Pancreas (tissue), 10 donors: Measurements from ENCODE around the gene TEX35. TPM values are rescaled to one million over a fixed set of nuclear protein-coding genes. Genes with fewer than 3 reads are reported as not detected.

Experiments
- ATAC-seq, 4 donors: fragments of 200-7000 bp; cut with Tn5 transposase; one replicate each; pipeline versions ENCODE4 v1.8.0 to v1.9.1; 2020; ENCODE audit warnings: mild to moderate bottlenecking in 4 of 4, moderate library complexity in 4 of 4
- DNase-seq, 6 donors: peaks; one replicate each; pipeline ENCODE4 v3.0.0-alpha.2; 2020
- FAIRE-seq: peaks from 2 replicates; lab custom pipeline; 2012; peaks lifted over from hg19 to GRCh38; lab: Jason Lieb, UNC
- H3K27ac ChIP-seq, 4 donors: fragments of 200-600 bp; sonication (generic); 1 replicate in 3 of 4; 2 replicates in 1 of 4; pipeline versions ENCODE4 v1.5.0 to v1.8.0; 2020
- H3K27me3 ChIP-seq, 4 donors: fragments of 200-600 bp; one replicate each; pipeline ENCODE4 v1.8.0; 2021
- H3K36me3 ChIP-seq, 3 donors: fragments of 200-600 bp; sonication (generic) in 1 of 3; one replicate each; pipeline versions ENCODE4 v1.5.0 to v1.8.0; 2020 to 2021
- H3K4me1 ChIP-seq, 3 donors: fragments of 200-600 bp; one replicate each; pipeline ENCODE4 v1.8.0; 2021
- H3K4me3 ChIP-seq, 4 donors: fragments of 200-600 bp; sonication (generic) in 2 of 4; one replicate each; pipeline versions ENCODE4 v1.5.0 to v1.8.0; 2020 to 2021
- H3K9me3 ChIP-seq, 4 donors: fragments of 200-600 bp; one replicate each; pipeline ENCODE4 v1.8.0; 2021
- CTCF ChIP-seq, 4 donors: fragments of 200-600 bp; sonication (generic) in 3 of 4; IDR thresholded peaks; one replicate each; pipeline versions ENCODE4 v1.5.0 to v1.8.0; 2021; ENCODE audit warnings: antibody characterized with exemption in 4 of 4
- WGBS, 2 donors: extraction: QIAGEN DNeasy Blood & Tissue Kit; methylation state at CpG; one replicate each; pipeline ENCODE4 v1.1.7; 2013; 5-methylcytosine and 5-hydroxymethylcytosine counted together
- intact Hi-C, 3 donors: fragments of 100-400 bp; cut with DNase I; formaldehyde crosslinking; loops; one replicate each; pipeline versions ENCODE4 v1.11.1 to v1.14.2; 2022
- polyA plus RNA-seq, 2 donors: library from polyadenylated mRNA; stranded (reverse); fragments of 200-250 nt; gene quantifications; one replicate each; pipeline ENCODE4 v1.2.3, GENCODE V29; 2013
- total RNA-seq, 6 donors: library from RNA; stranded (reverse); fragmentation: NEBNext Ultra II Directional in 4 of 6; extraction: Animal tissue kit (Norgen Biotek cat#: 25700) in 4 of 6; gene quantifications; one replicate each; pipeline versions ENCODE4 v1.2.1 to v1.2.4, GENCODE V29; 2021 to 2023
- donor health status: healthy with polysubstance abuse.
- donor health status: DM: no; HTN: no; CAD: no; lungs with moderate emphysema.
- donor health status: DM: no; HTN: no; CAD: no.
- donor health status: control.
- donor health status: control.
- donor health status: Bipolar disorder and iron deficiency.
- donor health status: DM: yes; HTN: yes; CAD: no.
- donor health status: DM: no; HTN: no; CAD: no.
- donor health status: DM: no; HTN: no; CAD: no.
- donor health status: DM: yes; HTN: yes; CAD: no.

TEX35 gene
- total and polyA plus RNA-seq, 8 donors: not detected

- WGBS, 2 donors: 0% methylated on average over 52 to 66 of the region's 66 CpGs
- Histone ChIP-seq H3K4me1 (no peaks in the 10 kb centered on the region), H3K36me3 (no peaks in the 10 kb centered on the region), H3K27me3 (no peaks in the 10 kb centered on the region), H3K27ac (peak overlapping the region; percentile 44 to 84 (median 67)), H3K9me3 (no peaks in the 10 kb centered on the region), H3K4me3 (peak overlapping the region; percentile 60 to 86 (median 72))
- intact Hi-C loops: loop anchor here in 2 of 3 donors (5.0 kb wide), 2 partner anchors 210 to 460 kb away; no protein-coding TSS in a partner anchor
- ATAC-seq (peak; percentile 92 to 97 (median 93)), FAIRE-seq (no peak), DNase-seq (peak; percentile 76 to 99 (median 90))
- peak; percentile 99 to 100 (median 100) for TF ChIP-seq CTCF (IDR thresholded peaks at IDR 0.05)
Measured at GRCh38 chr1:178542554-178543289, 29.8 kb downstream of the TEX35 start.

GRCh38 chr1:178543290-178543607 is 30.3 kb downstream of the TEX35 start:
- ATAC-seq: peak; percentile 23 to 40 (median 26)
- Histone ChIP-seq H3K4me3 (peak overlapping the region; percentile 60 to 86 (median 72)), H3K36me3 (no peaks in the 10 kb centered on the region), H3K27ac (peak overlapping the region; percentile 44 to 84 (median 67)), H3K9me3 (no peaks in the 10 kb centered on the region), H3K4me1 (no peaks in the 10 kb centered on the region), H3K27me3 (no peaks in the 10 kb centered on the region)
- no peak for TF ChIP-seq CTCF (IDR thresholded peaks at IDR 0.05)
- intact Hi-C loops: loop anchor here in 2 of 3 donors (5.0 kb wide), 2 partner anchors 209 to 459 kb away; no protein-coding TSS in a partner anchor
- no peak for FAIRE-seq
- DNase-seq: no peak
- WGBS, 2 donors: 6 to 8% methylated on average over 10 of the region's 10 CpGs

GRCh38 chr1:178544531-178544930 is 31.6 kb downstream of the TEX35 start:
- TF ChIP-seq CTCF (IDR thresholded peaks at IDR 0.05): no peak
- Histone ChIP-seq H3K27ac (no peak overlapping the region), H3K27me3 (no peaks in the 10 kb centered on the region), H3K9me3 (no peaks in the 10 kb centered on the region), H3K4me1 (no peaks in the 10 kb centered on the region), H3K4me3 (no peak overlapping the region), H3K36me3 (no peaks in the 10 kb centered on the region)
- 81 to 83% methylated on average over 9 of the region's 9 CpGs for WGBS, 2 donors
- intact Hi-C loops: loop anchor here in 2 of 3 donors (5.0 kb wide), 2 partner anchors 208 to 458 kb away; no protein-coding TSS in a partner anchor
- ATAC-seq: no peak
- FAIRE-seq: no peak
- no peak for DNase-seq

- DNase-seq (no peak), FAIRE-seq (no peak), ATAC-seq (no peak)
- 86 to 90% methylated on average over 3 of the region's 3 CpGs for WGBS, 2 donors
- TF ChIP-seq CTCF (IDR thresholded peaks at IDR 0.05): no peak
- Histone ChIP-seq H3K27me3 (no peaks in the 10 kb centered on the region), H3K4me1 (no peaks in the 10 kb centered on the region), H3K4me3 (no peak overlapping the region), H3K36me3 (no peaks in the 10 kb centered on the region), H3K9me3 (no peaks in the 10 kb centered on the region), H3K27ac (no peak overlapping the region)
- intact Hi-C loops: loop anchor here in 1 of 3 donors (5.0 kb wide), 1 partner anchor 581 kb away; no protein-coding TSS in a partner anchor
Measured at GRCh38 chr1:178548108-178548507, 35.2 kb downstream of the TEX35 start.

- ATAC-seq: no peak
- no peak for TF ChIP-seq CTCF (IDR thresholded peaks at IDR 0.05)
- intact Hi-C loops: no loop called here
Measured at GRCh38 chr1:178551307-178551706, 38.4 kb downstream of the TEX35 start.

More at GRCh38 chr1:178551307-178551706, 38.4 kb downstream of the TEX35 start:
- Histone ChIP-seq H3K4me1 (no peaks in the 10 kb centered on the region), H3K27ac (no peak overlapping the region), H3K9me3 (no peaks in the 10 kb centered on the region), H3K36me3 (no peaks in the 10 kb centered on the region), H3K4me3 (no peak overlapping the region), H3K27me3 (no peaks in the 10 kb centered on the region)
- 78 to 93% methylated on average over 3 of the region's 3 CpGs for WGBS, 2 donors
- FAIRE-seq (no peak), DNase-seq (no peak)
